ENCODE data around the gene PITPNB.

PITPNB gene

GRCh38 chr22:27919942-27920755 lies 1.1 kb upstream of the PITPNB start:
- no peaks in the 10 kb centered on the region for H3K9me3 ChIP-seq (ENCODE audit: control insufficient read depth, low read length)
- peaks cover 7% of the 10 kb centered on the region for H3K4me1 ChIP-seq (ENCODE audit: control insufficient read depth, insufficient read depth, low read length)
- H3K27me3 ChIP-seq (ENCODE audit: control insufficient read depth, insufficient read depth, low read length, poor library complexity, severe bottlenecking): no peaks in the 10 kb centered on the region
- peaks cover 4% of the 10 kb centered on the region for H3K36me3 ChIP-seq (ENCODE audit: control insufficient read depth, insufficient read depth, low read length)
- H3K4me3 ChIP-seq (ENCODE audit: insufficient read depth, low read depth, low read length): peak overlapping the region; percentile 86
- 39 to 40% methylated on average over 12 of the region's 12 CpGs for WGBS, 2 experiments
- peak overlapping the region; percentile 80 for H3K27ac ChIP-seq (ENCODE audit: insufficient read depth, low read depth, low read length, poor library complexity, severe bottlenecking)

- Histone ChIP-seq H3K36me3 (ENCODE audit: control insufficient read depth, insufficient read depth, low read length) (peaks cover 4% of the 10 kb centered on the region), H3K4me3 (ENCODE audit: insufficient read depth, low read depth, low read length) (peak overlapping the region; percentile 86), H3K27me3 (ENCODE audit: control insufficient read depth, insufficient read depth, low read length, poor library complexity, severe bottlenecking) (no peaks in the 10 kb centered on the region), H3K9me3 (ENCODE audit: control insufficient read depth, low read length) (no peaks in the 10 kb centered on the region), H3K27ac (ENCODE audit: insufficient read depth, low read depth, low read length, poor library complexity, severe bottlenecking) (peak overlapping the region; percentile 70), H3K4me1 (ENCODE audit: control insufficient read depth, insufficient read depth, low read length) (peaks cover 7% of the 10 kb centered on the region)
- WGBS, 2 experiments: 1% methylated on average over 60 of the region's 60 CpGs
These were observed 475 bp downstream of the PITPNB start for GRCh38 chr22:27918341-27919221.

- peaks cover 4% of the 10 kb centered on the region for H3K4me1 ChIP-seq (ENCODE audit: control insufficient read depth, insufficient read depth, low read length)
- no peaks in the 10 kb centered on the region for H3K9me3 ChIP-seq (ENCODE audit: control insufficient read depth, low read length)
- no peaks in the 10 kb centered on the region for H3K36me3 ChIP-seq (ENCODE audit: control insufficient read depth, insufficient read depth, low read length)
- no peaks in the 10 kb centered on the region for H3K27me3 ChIP-seq (ENCODE audit: control insufficient read depth, insufficient read depth, low read length, poor library complexity, severe bottlenecking)
- no peak overlapping the region for H3K4me3 ChIP-seq (ENCODE audit: insufficient read depth, low read depth, low read length)
- H3K27ac ChIP-seq (ENCODE audit: insufficient read depth, low read depth, low read length, poor library complexity, severe bottlenecking): no peak overlapping the region
These were observed 3.1 kb downstream of the PITPNB start for GRCh38 chr22:27915986-27916385.

GRCh38 chr22:27913162-27913741 lies 5.8 kb downstream of the PITPNB start:
- Histone ChIP-seq H3K9me3 (ENCODE audit: control insufficient read depth, low read length) (no peaks in the 10 kb centered on the region), H3K36me3 (ENCODE audit: control insufficient read depth, insufficient read depth, low read length) (peaks cover 5% of the 10 kb centered on the region), H3K27ac (ENCODE audit: insufficient read depth, low read depth, low read length, poor library complexity, severe bottlenecking) (no peak overlapping the region), H3K4me1 (ENCODE audit: control insufficient read depth, insufficient read depth, low read length) (no peaks in the 10 kb centered on the region), H3K4me3 (ENCODE audit: insufficient read depth, low read depth, low read length) (no peak overlapping the region), H3K27me3 (ENCODE audit: control insufficient read depth, insufficient read depth, low read length, poor library complexity, severe bottlenecking) (no peaks in the 10 kb centered on the region)

- no peaks in the 10 kb centered on the region for H3K9me3 ChIP-seq (ENCODE audit: control insufficient read depth, low read length)
- no peak overlapping the region for H3K27ac ChIP-seq (ENCODE audit: insufficient read depth, low read depth, low read length, poor library complexity, severe bottlenecking)
- peaks cover 5% of the 10 kb centered on the region for H3K36me3 ChIP-seq (ENCODE audit: control insufficient read depth, insufficient read depth, low read length)
- no peaks in the 10 kb centered on the region for H3K4me1 ChIP-seq (ENCODE audit: control insufficient read depth, insufficient read depth, low read length)
- no peak overlapping the region for H3K4me3 ChIP-seq (ENCODE audit: insufficient read depth, low read depth, low read length)
- H3K27me3 ChIP-seq (ENCODE audit: control insufficient read depth, insufficient read depth, low read length, poor library complexity, severe bottlenecking): no peaks in the 10 kb centered on the region
These were observed 7.0 kb downstream of the PITPNB start for GRCh38 chr22:27912101-27912500.

GRCh38 chr22:27911330-27911729 lies 7.7 kb downstream of the PITPNB start:
- no peaks in the 10 kb centered on the region for H3K9me3 ChIP-seq (ENCODE audit: control insufficient read depth, low read length)
- 100% methylated on average over 1 of the region's 1 CpG for WGBS, 2 experiments
- peaks cover 5% of the 10 kb centered on the region for H3K36me3 ChIP-seq (ENCODE audit: control insufficient read depth, insufficient read depth, low read length)
- H3K4me1 ChIP-seq (ENCODE audit: control insufficient read depth, insufficient read depth, low read length): no peaks in the 10 kb centered on the region
- no peak overlapping the region for H3K27ac ChIP-seq (ENCODE audit: insufficient read depth, low read depth, low read length, poor library complexity, severe bottlenecking)
- no peak overlapping the region for H3K4me3 ChIP-seq (ENCODE audit: insufficient read depth, low read depth, low read length)
- H3K27me3 ChIP-seq (ENCODE audit: control insufficient read depth, insufficient read depth, low read length, poor library complexity, severe bottlenecking): no peaks in the 10 kb centered on the region

- 82 to 84% methylated on average over 2 of the region's 2 CpGs for WGBS, 2 experiments
- no peaks in the 10 kb centered on the region for H3K9me3 ChIP-seq (ENCODE audit: control insufficient read depth, low read length)
- H3K27me3 ChIP-seq (ENCODE audit: control insufficient read depth, insufficient read depth, low read length, poor library complexity, severe bottlenecking): no peaks in the 10 kb centered on the region
- no peak overlapping the region for H3K27ac ChIP-seq (ENCODE audit: insufficient read depth, low read depth, low read length, poor library complexity, severe bottlenecking)
- no peak overlapping the region for H3K4me3 ChIP-seq (ENCODE audit: insufficient read depth, low read depth, low read length)
- H3K4me1 ChIP-seq (ENCODE audit: control insufficient read depth, insufficient read depth, low read length): no peaks in the 10 kb centered on the region
- peaks cover 5% of the 10 kb centered on the region for H3K36me3 ChIP-seq (ENCODE audit: control insufficient read depth, insufficient read depth, low read length)
These were observed 12.8 kb downstream of the PITPNB start for GRCh38 chr22:27906241-27906640.

- Histone ChIP-seq H3K4me1 (ENCODE audit: control insufficient read depth, insufficient read depth, low read length) (no peaks in the 10 kb centered on the region), H3K27me3 (ENCODE audit: control insufficient read depth, insufficient read depth, low read length, poor library complexity, severe bottlenecking) (no peaks in the 10 kb centered on the region), H3K27ac (ENCODE audit: insufficient read depth, low read depth, low read length, poor library complexity, severe bottlenecking) (no peak overlapping the region), H3K9me3 (ENCODE audit: control insufficient read depth, low read length) (no peaks in the 10 kb centered on the region), H3K36me3 (ENCODE audit: control insufficient read depth, insufficient read depth, low read length) (peaks cover 5% of the 10 kb centered on the region), H3K4me3 (ENCODE audit: insufficient read depth, low read depth, low read length) (no peak overlapping the region)
- 89 to 90% methylated on average over 3 to 4 of the region's 4 CpGs for WGBS, 2 experiments
These were observed 13.4 kb downstream of the PITPNB start for GRCh38 chr22:27905653-27906052.

GRCh38 chr22:27903805-27904473 lies 15.1 kb downstream of the PITPNB start:
- H3K4me1 ChIP-seq (ENCODE audit: control insufficient read depth, insufficient read depth, low read length): no peaks in the 10 kb centered on the region
- no peak overlapping the region for H3K4me3 ChIP-seq (ENCODE audit: insufficient read depth, low read depth, low read length)
- H3K27me3 ChIP-seq (ENCODE audit: control insufficient read depth, insufficient read depth, low read length, poor library complexity, severe bottlenecking): no peaks in the 10 kb centered on the region
- no peaks in the 10 kb centered on the region for H3K36me3 ChIP-seq (ENCODE audit: control insufficient read depth, insufficient read depth, low read length)
- H3K27ac ChIP-seq (ENCODE audit: insufficient read depth, low read depth, low read length, poor library complexity, severe bottlenecking): no peak overlapping the region
- WGBS, 2 experiments: 83 to 93% methylated on average over 3 of the region's 3 CpGs
- H3K9me3 ChIP-seq (ENCODE audit: control insufficient read depth, low read length): no peaks in the 10 kb centered on the region

GRCh38 chr22:27900153-27900552 lies 18.9 kb downstream of the PITPNB start:
- no peak overlapping the region for H3K27ac ChIP-seq (ENCODE audit: insufficient read depth, low read depth, low read length, poor library complexity, severe bottlenecking)
- H3K4me1 ChIP-seq (ENCODE audit: control insufficient read depth, insufficient read depth, low read length): no peaks in the 10 kb centered on the region
- WGBS, 2 experiments: 94 to 100% methylated on average over 1 of the region's 1 CpG
- peaks cover 6% of the 10 kb centered on the region for H3K36me3 ChIP-seq (ENCODE audit: control insufficient read depth, insufficient read depth, low read length)
- H3K4me3 ChIP-seq (ENCODE audit: insufficient read depth, low read depth, low read length): no peak overlapping the region
- no peaks in the 10 kb centered on the region for H3K9me3 ChIP-seq (ENCODE audit: control insufficient read depth, low read length)
- H3K27me3 ChIP-seq (ENCODE audit: control insufficient read depth, insufficient read depth, low read length, poor library complexity, severe bottlenecking): no peaks in the 10 kb centered on the region

All from ectodermal cell (in vitro differentiated cells).